Measurements from ENCODE around the gene CALCOCO1. TPM values are rescaled to one million over a fixed set of nuclear protein-coding genes. Genes with fewer than 3 reads are reported as not detected.

Gene CALCOCO1
- total RNA-seq, 1 donor from 2014 or later: 44.9 TPM

DNA sequence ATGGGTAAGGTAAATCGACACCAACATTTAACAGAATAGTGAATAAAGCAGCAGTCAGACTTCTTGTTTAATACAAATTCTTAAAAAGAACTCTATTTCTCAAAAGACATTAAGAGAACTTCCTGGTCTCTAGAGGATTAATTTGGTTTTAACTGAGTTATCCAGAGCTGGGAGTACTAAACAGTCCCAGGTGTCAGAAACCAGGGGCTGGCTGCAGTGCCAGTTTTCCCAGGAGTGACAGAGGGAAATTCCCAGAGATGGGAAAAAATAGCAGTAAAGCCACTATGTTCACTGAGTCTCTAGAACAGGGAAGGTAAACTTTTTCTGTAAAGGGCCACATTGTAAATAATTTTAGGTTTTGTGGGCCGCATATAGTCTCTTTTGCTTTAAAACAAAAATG, 60.2 kb downstream of the CALCOCO1 start:
- DNase-seq (ENCODE audit: low read depth in 2 of 2): no peak

DNA sequence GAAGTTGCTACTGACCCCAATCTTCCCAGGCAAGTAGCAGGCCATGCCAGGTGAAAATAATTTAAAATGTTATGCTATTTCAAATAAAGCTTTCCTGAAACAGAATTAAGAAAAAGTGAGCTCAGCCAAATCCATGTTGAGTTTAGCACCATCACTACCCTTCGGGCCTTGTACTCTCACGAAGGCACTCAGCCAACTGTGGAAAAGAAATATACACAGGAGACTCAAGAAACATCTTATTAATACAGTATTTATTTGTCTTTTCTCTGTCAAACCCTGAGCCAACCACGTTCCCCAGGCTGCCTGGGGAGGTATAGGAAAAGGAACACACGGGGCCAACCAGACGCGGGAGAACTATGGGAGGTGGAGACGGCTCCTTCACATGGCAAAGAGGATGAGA, 62.3 kb downstream of the CALCOCO1 start:
- no peak for DNase-seq (ENCODE audit: low read depth in 2 of 2)

DNA sequence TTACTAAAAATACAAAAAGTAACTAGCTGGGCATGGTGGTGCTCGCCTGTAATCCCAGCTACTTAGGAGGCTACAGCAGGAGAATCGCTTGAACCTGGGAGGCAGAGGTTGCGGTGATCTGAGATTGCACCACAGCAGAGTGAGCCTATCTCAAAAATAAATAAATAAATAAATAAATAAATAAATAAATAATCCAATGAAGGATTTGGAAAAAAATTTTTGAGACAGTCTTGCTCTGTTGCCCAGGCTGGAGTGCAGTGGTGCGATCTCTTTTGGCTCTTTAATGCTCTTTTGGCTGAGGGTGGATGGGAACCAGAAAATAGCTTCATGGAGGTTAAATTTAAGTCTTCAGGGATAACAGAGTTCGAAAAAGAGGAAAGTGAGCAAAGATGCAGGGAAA, 63.1 kb downstream of the CALCOCO1 start:
- no peak for DNase-seq (ENCODE audit: low read depth in 2 of 2)

DNA sequence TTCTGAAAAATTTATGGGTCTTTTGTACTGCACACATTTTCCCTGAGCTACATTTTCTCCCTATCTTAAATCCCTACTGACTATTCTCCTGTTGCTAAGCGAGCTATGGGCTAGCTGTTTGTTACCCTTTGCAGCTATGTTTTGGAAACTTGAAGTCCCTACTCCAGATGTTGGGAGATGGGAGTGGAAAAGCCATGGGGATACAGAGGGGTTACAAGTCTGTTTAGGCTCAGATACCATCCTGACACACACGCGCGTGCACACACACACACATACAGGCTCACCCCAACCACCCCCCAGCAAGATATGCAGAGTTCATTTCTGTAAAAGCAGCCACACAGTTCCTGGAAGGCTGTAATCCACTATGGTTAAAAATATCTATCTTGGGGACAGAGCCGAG, 67.2 kb downstream of the CALCOCO1 start:
- DNase-seq (ENCODE audit: low read depth in 2 of 2): peak in 1 of 2 donors; percentile 4

DNA sequence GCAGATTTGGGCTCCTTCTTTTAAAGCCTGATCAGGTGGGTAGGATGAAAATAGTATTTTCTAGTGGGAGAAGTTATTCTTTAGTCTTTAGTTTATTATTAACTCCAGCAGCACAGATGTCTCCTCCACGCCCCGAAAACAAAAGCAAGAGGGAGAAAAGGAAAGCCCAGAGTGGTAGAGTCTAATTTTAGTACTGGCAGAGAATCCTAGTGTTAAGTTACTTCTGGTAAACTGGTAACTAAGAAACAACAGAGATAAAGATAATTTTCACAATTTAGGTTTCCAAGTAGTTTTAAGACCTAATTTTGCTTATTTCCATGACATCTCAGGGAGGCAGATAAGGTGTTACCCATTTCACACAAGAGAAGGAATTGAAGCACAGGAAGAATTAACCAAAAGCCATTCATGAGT, 67.7 kb downstream of the CALCOCO1 start:
- DNase-seq (ENCODE audit: low read depth in 2 of 2): no peak

DNA sequence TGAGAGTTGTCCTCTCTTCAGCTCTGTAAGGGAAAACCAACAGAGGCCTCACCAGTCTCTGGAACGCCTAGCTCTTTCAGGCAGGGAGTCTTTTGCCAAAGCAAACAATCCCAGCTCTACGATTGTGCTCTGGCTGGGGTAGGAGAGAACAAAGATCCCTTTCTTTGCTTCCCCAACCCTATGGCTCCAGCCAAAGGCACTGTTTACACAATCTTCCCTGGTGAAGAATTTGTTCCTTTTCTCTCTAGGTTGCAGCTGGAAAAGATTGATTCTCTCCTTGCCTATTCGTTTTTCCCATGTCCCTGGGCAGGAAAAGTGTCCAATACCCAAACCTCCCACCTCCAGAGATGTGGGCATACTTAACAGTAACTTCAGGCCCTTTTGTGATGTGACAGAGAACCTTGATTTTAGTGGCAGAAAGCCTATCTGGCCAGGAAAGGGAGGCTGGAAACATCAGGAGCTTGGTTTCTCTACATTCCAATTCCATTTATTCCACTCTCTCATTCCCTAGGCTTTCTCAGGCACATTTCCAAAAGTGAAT, 68.2 kb downstream of the CALCOCO1 start:
- peak; percentile 32 to 82 for DNase-seq (ENCODE audit: low read depth in 2 of 2)

Other genes starting within 250 kb of the CALCOCO1 start
- 5.2 and 5.5 TPM in 2 replicates for gene MAP3K12, start 228.0 kb downstream of the CALCOCO1 start, total RNA-seq
- gene TARBP2, start 226.2 kb downstream of the CALCOCO1 start, total RNA-seq: 41.2 and 41.6 TPM in 2 replicates
- not detected in 2 replicates for gene NPFF, start 220.0 kb downstream of the CALCOCO1 start, total RNA-seq
- 8.6 and 10.2 TPM in 2 replicates for gene ATF7, start 101.1 kb downstream of the CALCOCO1 start, total RNA-seq
- gene ATP5MC2, start 51.4 kb downstream of the CALCOCO1 start, total RNA-seq: 110 and 133 TPM in 2 replicates
- gene CISTR, start 24.5 kb upstream of the CALCOCO1 start, total RNA-seq: not detected in 2 replicates
- not detected in 2 replicates for gene HOXC13, start 211.4 kb upstream of the CALCOCO1 start, total RNA-seq
- gene HOXC12, start 227.5 kb upstream of the CALCOCO1 start, total RNA-seq: not detected in 2 replicates
- gene HOXC11, start 245.7 kb upstream of the CALCOCO1 start, total RNA-seq: not detected in 2 replicates
- gene HOTAIR, start 247.5 kb upstream of the CALCOCO1 start, total RNA-seq: not detected in 2 replicates

Measured in dermis microvascular lymphatic vessel endothelial cell (primary cell).